ENCODE measurements around the gene STK16. TPM values are rescaled to one million over a fixed set of nuclear protein-coding genes. Genes with fewer than 3 reads are reported as not detected.

STK16 gene
- total RNA-seq, 1 donor from 2014 or later: 31.0 TPM

DNA sequence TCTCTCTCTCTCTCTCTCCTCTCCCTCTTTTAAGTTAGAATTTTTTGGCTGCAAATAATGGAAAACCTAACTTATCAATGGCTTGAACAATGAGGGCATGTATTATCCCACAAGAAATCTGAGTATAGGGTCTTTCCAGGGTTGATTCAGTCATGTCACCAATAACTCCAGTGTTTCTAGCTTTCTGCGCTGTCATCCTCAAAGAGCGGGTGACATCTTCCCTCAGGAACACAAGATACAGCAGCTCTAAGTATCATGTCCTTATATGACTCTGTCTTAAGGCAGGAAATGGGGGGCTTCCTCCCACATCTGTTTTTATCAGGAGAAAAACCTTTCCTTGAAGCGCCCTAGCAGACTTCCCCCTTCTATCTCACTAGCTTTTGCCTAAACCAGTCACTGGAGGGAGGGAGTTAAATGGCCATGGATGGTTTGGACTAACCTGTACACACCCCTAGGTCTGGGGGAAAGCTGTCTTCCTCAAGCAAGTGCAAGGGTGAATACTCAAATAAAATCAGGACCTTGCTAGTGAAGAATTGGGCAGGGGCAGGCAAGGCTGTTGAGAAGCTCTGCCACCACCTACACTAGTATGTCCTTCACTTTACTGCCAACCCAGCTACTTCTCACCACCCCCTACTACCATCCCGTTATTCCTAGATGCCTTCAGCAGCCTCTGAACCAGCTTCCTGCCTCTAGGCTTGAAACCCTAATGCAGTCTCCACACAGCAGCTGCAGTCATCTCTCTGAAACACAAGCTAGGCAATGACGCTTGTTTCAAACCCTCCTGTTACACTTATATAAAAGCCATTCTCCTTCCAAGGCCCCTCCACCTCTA lies 16.0 kb downstream of the STK16 start:
- Mint-ChIP-seq H3K27me3 (no peaks in the 10 kb centered on the region), H3K36me3 (ENCODE audit: low read depth) (peaks cover 3% of the 10 kb centered on the region), H3K9me3 (no peaks in the 10 kb centered on the region), H3K4me1 (no peaks in the 10 kb centered on the region), H3K27ac (no peak overlapping the region), H3K4me3 (no peak overlapping the region)
- POLR2A ChIA-PET: interaction anchor here (1.2 kb wide), 1 partner anchor 33 kb away, joined by 4 read pairs; no protein-coding TSS in a partner anchor
- ATAC-seq (ENCODE audit: low read depth) (no peak), DNase-seq (no peak)
- intact Hi-C loops (cut with micrococcal nuclease): no loop called here
- CTCF ChIA-PET: interaction anchor here (1.1 to 1.5 kb wide), 2 partner anchors 16 to 42 kb away, joined by 3 to 6 read pairs; partner anchors contain the start of gene ABCB6
- TF ChIP-seq, protein P1, sequence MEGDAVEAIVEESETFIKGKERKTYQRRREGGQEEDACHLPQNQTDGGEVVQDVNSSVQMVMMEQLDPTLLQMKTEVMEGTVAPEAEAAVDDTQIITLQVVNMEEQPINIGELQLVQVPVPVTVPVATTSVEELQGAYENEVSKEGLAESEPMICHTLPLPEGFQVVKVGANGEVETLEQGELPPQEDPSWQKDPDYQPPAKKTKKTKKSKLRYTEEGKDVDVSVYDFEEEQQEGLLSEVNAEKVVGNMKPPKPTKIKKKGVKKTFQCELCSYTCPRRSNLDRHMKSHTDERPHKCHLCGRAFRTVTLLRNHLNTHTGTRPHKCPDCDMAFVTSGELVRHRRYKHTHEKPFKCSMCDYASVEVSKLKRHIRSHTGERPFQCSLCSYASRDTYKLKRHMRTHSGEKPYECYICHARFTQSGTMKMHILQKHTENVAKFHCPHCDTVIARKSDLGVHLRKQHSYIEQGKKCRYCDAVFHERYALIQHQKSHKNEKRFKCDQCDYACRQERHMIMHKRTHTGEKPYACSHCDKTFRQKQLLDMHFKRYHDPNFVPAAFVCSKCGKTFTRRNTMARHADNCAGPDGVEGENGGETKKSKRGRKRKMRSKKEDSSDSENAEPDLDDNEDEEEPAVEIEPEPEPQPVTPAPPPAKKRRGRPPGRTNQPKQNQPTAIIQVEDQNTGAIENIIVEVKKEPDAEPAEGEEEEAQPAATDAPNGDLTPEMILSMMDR (IDR thresholded peaks at IDR 0.05): no peak

DNA sequence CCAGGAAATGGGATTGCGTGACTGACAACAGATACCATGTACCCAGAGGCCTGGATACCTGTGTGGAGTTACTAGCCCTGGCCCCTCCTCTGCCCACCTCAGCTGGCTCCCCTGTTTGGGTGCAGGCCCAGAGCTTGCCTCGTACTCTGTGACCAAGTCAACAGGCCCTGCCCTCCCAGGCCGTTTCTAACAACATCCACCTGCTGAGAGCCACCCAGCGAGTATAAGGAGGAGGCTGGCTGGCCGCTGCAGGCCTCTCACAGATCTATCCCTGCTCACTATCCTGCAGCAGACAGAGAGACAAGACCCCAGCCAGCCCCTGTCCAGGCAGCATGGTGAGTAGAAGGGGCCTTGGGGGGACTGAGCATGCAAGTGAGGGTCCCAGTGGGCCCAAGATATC lies 21.0 kb downstream of the STK16 start:
- no peak for ATAC-seq (ENCODE audit: low read depth)
- intact Hi-C loops (cut with micrococcal nuclease): no loop called here
- ChIA-PET POLR2A (interaction anchor here (0.6 to 1.2 kb wide), 2 partner anchors 11 to 106 kb away, joined by 5 to 7 read pairs; partner anchors contain the start of gene NHEJ1), CTCF (interaction anchor here (1.2 kb wide), 1 partner anchor 11 kb away, joined by 4 read pairs; no protein-coding TSS in a partner anchor)
- Mint-ChIP-seq H3K9me3 (no peaks in the 10 kb centered on the region), H3K4me1 (no peaks in the 10 kb centered on the region), H3K36me3 (ENCODE audit: low read depth) (no peaks in the 10 kb centered on the region), H3K27me3 (no peaks in the 10 kb centered on the region), H3K4me3 (no peak overlapping the region), H3K27ac (no peak overlapping the region)
- TF ChIP-seq, protein P1 (IDR thresholded peaks at IDR 0.05): no peak
- DNase-seq: no peak

DNA sequence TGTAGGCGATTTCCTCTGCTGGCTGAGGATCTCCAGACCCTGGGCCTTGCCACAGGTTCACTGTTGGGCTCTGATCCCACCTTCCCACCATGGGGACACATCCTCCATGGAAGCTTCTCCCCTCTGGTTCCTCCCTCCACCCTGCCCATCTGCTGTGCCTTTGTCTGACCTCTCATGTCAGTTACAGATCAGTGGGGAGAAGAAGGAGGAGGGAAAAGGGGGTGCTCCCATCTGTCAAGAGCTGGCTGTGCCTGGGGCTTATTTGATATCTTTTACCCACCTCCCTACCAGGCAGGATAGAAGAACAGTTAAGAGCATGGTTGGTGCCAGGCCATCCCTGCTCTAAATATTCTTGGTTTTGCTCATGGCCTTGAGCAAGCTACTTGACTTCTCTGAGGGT lies 21.6 kb downstream of the STK16 start:
- Mint-ChIP-seq H3K4me1 (no peaks in the 10 kb centered on the region), H3K4me3 (no peak overlapping the region), H3K9me3 (no peaks in the 10 kb centered on the region), H3K27me3 (no peaks in the 10 kb centered on the region), H3K27ac (no peak overlapping the region), H3K36me3 (ENCODE audit: low read depth) (no peaks in the 10 kb centered on the region)
- intact Hi-C loops (cut with micrococcal nuclease): no loop called here
- TF ChIP-seq, protein P1 (IDR thresholded peaks at IDR 0.05): no peak
- POLR2A ChIA-PET: no interaction called here
- DNase-seq: no peak
- CTCF ChIA-PET: no interaction called here
- ATAC-seq (ENCODE audit: low read depth): no peak

DNA sequence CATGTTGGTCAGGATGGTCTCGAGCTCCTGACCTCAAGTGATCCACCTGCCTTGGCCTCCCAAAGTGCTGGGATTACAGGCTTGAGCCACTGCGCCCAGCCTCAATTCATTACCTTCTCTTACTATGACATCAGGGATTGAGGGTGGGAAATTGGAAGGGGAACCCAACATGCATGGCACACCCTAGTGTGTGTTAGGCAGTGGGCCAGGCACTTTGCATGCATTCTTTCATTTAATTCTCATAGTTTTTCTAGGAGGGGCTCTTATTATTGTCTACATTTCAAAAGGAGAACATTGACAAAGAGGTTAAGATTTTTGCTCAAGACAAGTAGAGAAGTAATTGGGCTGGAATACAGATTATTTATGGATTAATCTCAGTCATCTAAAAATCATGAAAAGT lies 23.0 kb downstream of the STK16 start:
- DNase-seq: no peak
- ChIA-PET POLR2A (no interaction called here), CTCF (no interaction called here)
- no peak for ATAC-seq (ENCODE audit: low read depth)
- H3K9me3 Mint-ChIP-seq: no peaks in the 10 kb centered on the region
- intact Hi-C loops (cut with micrococcal nuclease): no loop called here
- no peaks in the 10 kb centered on the region for H3K4me1 Mint-ChIP-seq
- TF ChIP-seq, protein P1 (IDR thresholded peaks at IDR 0.05): no peak
- no peaks in the 10 kb centered on the region for H3K27me3 Mint-ChIP-seq
- H3K36me3 Mint-ChIP-seq (ENCODE audit: low read depth): no peaks in the 10 kb centered on the region
- no peak overlapping the region for H3K27ac Mint-ChIP-seq
- no peak overlapping the region for H3K4me3 Mint-ChIP-seq

DNA sequence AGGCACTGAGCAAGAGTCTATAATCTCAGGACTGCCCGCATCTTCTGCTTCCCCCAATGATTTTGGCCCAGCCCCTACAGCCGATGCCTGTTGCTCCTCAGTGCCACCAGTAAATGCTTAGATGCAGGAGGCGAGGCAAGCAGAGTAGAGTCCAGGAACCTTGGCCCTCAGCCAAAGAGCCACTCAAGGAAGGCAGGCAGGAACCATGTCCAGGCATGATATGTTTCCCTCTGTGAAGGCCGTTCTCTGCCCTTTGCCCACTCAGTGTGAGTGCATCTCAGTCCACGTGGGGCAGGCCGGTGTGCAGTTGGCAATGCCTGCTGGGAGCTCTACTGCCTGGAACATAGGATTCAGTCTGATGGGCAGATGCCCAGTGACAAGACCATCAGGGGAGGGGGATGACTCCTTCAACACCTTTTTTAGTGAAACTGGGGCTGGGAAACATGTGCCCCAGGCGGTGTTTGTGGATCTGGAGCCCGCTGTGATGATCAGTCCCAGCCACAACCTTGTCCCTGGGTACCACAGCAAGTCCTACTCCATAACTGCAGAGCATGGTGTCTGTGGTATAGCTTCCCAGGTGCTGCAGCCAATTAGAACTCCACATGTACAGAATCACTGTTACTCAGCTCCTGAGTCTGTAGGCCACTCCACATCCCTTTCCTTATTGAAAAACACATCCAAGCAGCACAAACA lies 24.2 kb downstream of the STK16 start:
- TF ChIP-seq, protein P1 (IDR thresholded peaks at IDR 0.05): no peak
- no peaks in the 10 kb centered on the region for H3K36me3 Mint-ChIP-seq (ENCODE audit: low read depth)
- peaks cover 3% of the 10 kb centered on the region for H3K4me1 Mint-ChIP-seq
- H3K27me3 Mint-ChIP-seq: no peaks in the 10 kb centered on the region
- CTCF ChIA-PET: interaction anchor here (2.3 kb wide), 1 partner anchor 25 kb away, joined by 10 read pairs; no protein-coding TSS in a partner anchor
- H3K27ac Mint-ChIP-seq: no peak overlapping the region
- DNase-seq: no peak
- intact Hi-C loops (cut with micrococcal nuclease): no loop called here
- ATAC-seq (ENCODE audit: low read depth): no peak
- no peak overlapping the region for H3K4me3 Mint-ChIP-seq
- no peaks in the 10 kb centered on the region for H3K9me3 Mint-ChIP-seq
- POLR2A ChIA-PET: interaction anchor here (1.8 kb wide), 1 partner anchor 15 kb away, joined by 7 read pairs; the partner anchor contains the start of gene TUBA4A
